Osteoblast (primary cell): ENCODE measurements around the gene TLK1. TPM values are rescaled to one million over a fixed set of nuclear protein-coding genes. Genes with fewer than 3 reads are reported as not detected.

ENCODE experiments used
- DNase-seq: peaks from one replicate; pipeline ENCODE4 v3.0.0; 2011; ENCODE audit warnings: low spot score, mixed read lengths; ENCODE audit not compliant: insufficient read length; ENCODE audit errors: missing footprints
- H2AFZ ChIP-seq: 2 replicates; pipeline ENCODE4 v1.6.0; 2011; ENCODE audit warnings: mild to moderate bottlenecking, low read length
- H3K27ac ChIP-seq: 2 replicates; pipeline ENCODE4 v1.5.1; 2011; ENCODE audit warnings: mild to moderate bottlenecking, low read depth, low read length, moderate library complexity
- H3K27me3 ChIP-seq: 2 replicates; pipeline ENCODE4 v1.6.0; 2012; ENCODE audit warnings: mild to moderate bottlenecking, control low read depth, inconsistent platforms, low read length, moderate library complexity; ENCODE audit not compliant: insufficient read depth
- H3K36me3 ChIP-seq: 2 replicates; pipeline ENCODE4 v1.5.1; 2011; ENCODE audit warnings: mild to moderate bottlenecking, low read length, control low read depth, moderate library complexity; ENCODE audit not compliant: insufficient read depth
- H3K4me1 ChIP-seq: 2 replicates; pipeline ENCODE4 v1.5.1; 2011; ENCODE audit warnings: mild to moderate bottlenecking, low read length, control low read depth, moderate library complexity; ENCODE audit not compliant: insufficient read depth
- H3K4me2 ChIP-seq: 2 replicates; pipeline ENCODE4 v1.6.0; 2011; ENCODE audit warnings: mild to moderate bottlenecking, low read length; ENCODE audit not compliant: insufficient read depth
- H3K4me3 ChIP-seq: fragments of 200-600 bp; sonication (generic); 3 replicates; pipeline ENCODE4 v1.5.1; 2012; ENCODE audit warnings: mild to moderate bottlenecking, low read length, inconsistent platforms; ENCODE audit not compliant: insufficient read depth
- H3K79me2 ChIP-seq: 2 replicates; pipeline ENCODE4 v1.6.0; 2012; ENCODE audit warnings: mild to moderate bottlenecking, low read length, control low read depth, inconsistent platforms; ENCODE audit not compliant: insufficient read depth
- H3K9me3 ChIP-seq: 2 replicates; pipeline ENCODE4 v1.5.1; 2011; ENCODE audit warnings: low read depth, low read length, control low read depth
- H4K20me1 ChIP-seq: 2 replicates; pipeline ENCODE4 v1.6.0; 2012; ENCODE audit warnings: mild to moderate bottlenecking, low read length, control low read depth; ENCODE audit not compliant: insufficient read depth
- total RNA-seq: library from RNA; depleted of rRNA; stranded (reverse); fragments of >200 nt; gene quantifications from 2 replicates; pipeline ENCODE4 v1.2.3, GENCODE V29; 2012
- TF ChIP-seq, protein P1 (sequence below): IDR thresholded peaks from 2 replicates; pipeline ENCODE4 v1.5.1; 2011; ENCODE audit warnings: mild to moderate bottlenecking, low read depth, low read length, moderate library complexity; ENCODE audit errors: extremely low read depth

TLK1 gene
- total RNA-seq, 1 donor = 22.1 TPM

DNA sequence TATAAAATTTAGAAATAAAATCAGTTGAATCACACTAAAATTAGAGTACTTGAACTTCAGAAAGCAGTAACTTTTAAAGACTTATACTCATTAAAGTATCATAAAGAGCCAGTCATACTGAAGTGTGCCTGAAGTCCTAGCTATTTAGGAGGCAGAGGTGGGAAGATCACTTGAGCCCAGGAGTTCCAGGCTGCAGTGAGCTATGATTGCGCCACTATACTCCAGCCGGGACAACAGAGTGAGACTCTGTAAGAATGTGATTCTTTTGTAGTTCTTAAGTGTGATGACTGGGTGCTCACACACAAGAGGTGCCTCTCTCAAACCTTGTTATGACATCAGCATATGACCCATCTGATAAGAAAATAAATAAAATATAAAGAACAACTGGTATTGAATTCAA is 14.6 kb downstream of the TLK1 start:
- Histone ChIP-seq H3K9me3 (no peaks in the 10 kb centered on the region), H3K36me3 (no peaks in the 10 kb centered on the region), H3K79me2 (peaks cover 94% of the 10 kb centered on the region), H3K4me1 (peaks cover 12% of the 10 kb centered on the region), H4K20me1 (peaks cover 68% of the 10 kb centered on the region), H3K27ac (no peak overlapping the region), H3K4me2 (no peak overlapping the region), H3K4me3 (no peak overlapping the region), H2AFZ (no peak overlapping the region), H3K27me3 (no peaks in the 10 kb centered on the region)
- DNase-seq = no peak
- TF ChIP-seq, protein P1, sequence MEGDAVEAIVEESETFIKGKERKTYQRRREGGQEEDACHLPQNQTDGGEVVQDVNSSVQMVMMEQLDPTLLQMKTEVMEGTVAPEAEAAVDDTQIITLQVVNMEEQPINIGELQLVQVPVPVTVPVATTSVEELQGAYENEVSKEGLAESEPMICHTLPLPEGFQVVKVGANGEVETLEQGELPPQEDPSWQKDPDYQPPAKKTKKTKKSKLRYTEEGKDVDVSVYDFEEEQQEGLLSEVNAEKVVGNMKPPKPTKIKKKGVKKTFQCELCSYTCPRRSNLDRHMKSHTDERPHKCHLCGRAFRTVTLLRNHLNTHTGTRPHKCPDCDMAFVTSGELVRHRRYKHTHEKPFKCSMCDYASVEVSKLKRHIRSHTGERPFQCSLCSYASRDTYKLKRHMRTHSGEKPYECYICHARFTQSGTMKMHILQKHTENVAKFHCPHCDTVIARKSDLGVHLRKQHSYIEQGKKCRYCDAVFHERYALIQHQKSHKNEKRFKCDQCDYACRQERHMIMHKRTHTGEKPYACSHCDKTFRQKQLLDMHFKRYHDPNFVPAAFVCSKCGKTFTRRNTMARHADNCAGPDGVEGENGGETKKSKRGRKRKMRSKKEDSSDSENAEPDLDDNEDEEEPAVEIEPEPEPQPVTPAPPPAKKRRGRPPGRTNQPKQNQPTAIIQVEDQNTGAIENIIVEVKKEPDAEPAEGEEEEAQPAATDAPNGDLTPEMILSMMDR = no peak

DNA sequence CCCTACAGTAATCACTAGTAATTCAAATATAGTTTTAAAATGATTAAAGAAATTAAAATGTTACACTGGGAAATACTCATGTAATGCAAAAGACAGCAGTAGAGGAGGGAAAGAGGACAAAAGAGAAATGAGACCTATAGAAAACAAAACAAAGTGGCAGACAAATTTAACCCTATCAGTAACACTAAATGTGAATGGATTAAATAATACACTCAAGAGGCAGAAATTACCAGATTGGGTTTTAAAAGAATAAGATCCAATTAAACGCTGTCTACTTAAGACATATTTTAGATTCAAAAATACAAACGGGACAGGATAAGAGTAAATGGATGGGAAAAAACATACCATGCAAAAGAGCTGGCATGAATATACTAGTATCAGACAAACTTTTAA is 17.0 kb downstream of the TLK1 start:
- Histone ChIP-seq H3K27me3 (no peaks in the 10 kb centered on the region), H2AFZ (no peak overlapping the region), H3K4me2 (no peak overlapping the region), H3K4me3 (no peak overlapping the region), H3K27ac (no peak overlapping the region), H4K20me1 (peaks cover 66% of the 10 kb centered on the region), H3K9me3 (no peaks in the 10 kb centered on the region), H3K79me2 (peaks cover 98% of the 10 kb centered on the region), H3K36me3 (no peaks in the 10 kb centered on the region), H3K4me1 (peaks cover 13% of the 10 kb centered on the region)
- no peak for DNase-seq
- TF ChIP-seq, protein P1 = no peak

DNA sequence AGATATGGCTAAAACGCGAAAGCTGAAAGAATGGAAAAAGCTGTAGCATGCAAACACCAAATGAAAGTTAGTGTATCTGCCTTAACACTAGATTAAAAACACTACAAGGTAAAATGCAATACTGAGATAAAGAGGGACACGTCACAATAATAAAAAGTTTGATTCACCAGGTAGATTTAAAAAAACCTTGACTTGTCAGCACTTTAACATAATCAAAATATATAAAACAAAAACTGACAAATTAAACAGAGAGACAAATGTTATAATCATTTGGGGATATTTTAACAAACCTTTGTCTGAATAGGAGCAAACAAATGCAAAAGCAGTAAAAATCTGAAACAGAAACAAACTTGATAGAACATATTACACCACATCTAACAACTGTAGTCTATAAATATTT is 18.3 kb downstream of the TLK1 start:
- no peak overlapping the region for H3K4me2 ChIP-seq
- no peak for DNase-seq
- H3K9me3 ChIP-seq = no peaks in the 10 kb centered on the region
- H4K20me1 ChIP-seq = peaks cover 65% of the 10 kb centered on the region
- peaks cover 13% of the 10 kb centered on the region for H3K4me1 ChIP-seq
- no peaks in the 10 kb centered on the region for H3K27me3 ChIP-seq
- TF ChIP-seq, protein P1 = no peak
- no peak overlapping the region for H3K4me3 ChIP-seq
- peaks cover 96% of the 10 kb centered on the region for H3K79me2 ChIP-seq
- H3K36me3 ChIP-seq = no peaks in the 10 kb centered on the region
- no peak overlapping the region for H3K27ac ChIP-seq
- no peak overlapping the region for H2AFZ ChIP-seq

DNA sequence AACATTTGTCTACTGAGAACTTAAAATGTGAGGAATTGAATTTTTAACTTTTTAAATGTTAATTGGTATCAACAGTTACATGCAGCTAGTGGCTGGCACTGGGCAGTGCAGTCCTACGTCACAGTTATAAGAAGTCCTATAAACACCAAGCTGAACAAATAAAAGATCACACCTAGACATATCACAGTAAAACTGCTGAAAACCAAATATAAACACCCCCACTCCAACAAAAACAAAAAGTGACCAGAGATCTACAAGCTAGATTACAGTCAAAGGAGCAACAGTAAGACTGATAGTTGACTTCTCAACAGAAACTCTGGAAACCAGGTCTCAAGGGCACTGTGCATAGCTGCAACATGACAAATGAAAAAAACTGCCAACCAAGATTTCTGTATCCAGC is 19.4 kb downstream of the TLK1 start:
- Histone ChIP-seq H3K27me3 (no peaks in the 10 kb centered on the region), H4K20me1 (peaks cover 60% of the 10 kb centered on the region), H3K4me3 (no peak overlapping the region), H3K9me3 (no peaks in the 10 kb centered on the region), H2AFZ (no peak overlapping the region), H3K4me2 (peak overlapping the region; percentile 30), H3K4me1 (peaks cover 13% of the 10 kb centered on the region), H3K36me3 (no peaks in the 10 kb centered on the region), H3K79me2 (peaks cover 96% of the 10 kb centered on the region), H3K27ac (no peak overlapping the region)
- TF ChIP-seq, protein P1 = no peak
- DNase-seq = no peak
